HG03342 (cell line): ENCODE data around the gene PRSS38.
"Not testable (repeated sequence)": the region's sequence is repeated elsewhere in the genome, so short reads cannot be mapped to it uniquely, and the experiment has no call there.

ENCODE experiments used
- ATAC-seq: cut with Tn5 transposase; IDR thresholded peaks from one replicate; pipeline ENCODE4 v1.9.1; 2021; ENCODE audit warnings: mild to moderate bottlenecking, moderate library complexity; ENCODE audit not compliant: unreplicated experiment

The PRSS38 gene

GRCh38 chr1:227838181-227838580 is 22.7 kb downstream of the PRSS38 start:
- ATAC-seq, result no peak

GRCh38 chr1:227841096-227841495 is 25.6 kb downstream of the PRSS38 start:
- ATAC-seq, result no peak

- no peak for ATAC-seq
Observed at GRCh38 chr1:227844320-227845146, 29.1 kb downstream of the PRSS38 start.

- ATAC-seq, result no peak
Observed at GRCh38 chr1:227845147-227845458, 29.6 kb downstream of the PRSS38 start.

- ATAC-seq, result no peak
Observed at GRCh38 chr1:227845519-227845918, 30.0 kb downstream of the PRSS38 start.

- ATAC-seq, result no peak
Observed at GRCh38 chr1:227846265-227846858, 30.9 kb downstream of the PRSS38 start.

GRCh38 chr1:227847046-227847445 is 31.6 kb downstream of the PRSS38 start:
- ATAC-seq, result not testable (repeated sequence)

GRCh38 chr1:227848430-227848932 is 33.0 kb downstream of the PRSS38 start:
- ATAC-seq, result no peak

GRCh38 chr1:227849251-227849650 is 33.8 kb downstream of the PRSS38 start:
- no peak for ATAC-seq

- ATAC-seq, result no peak
Observed at GRCh38 chr1:227854189-227854588, 38.7 kb downstream of the PRSS38 start.

GRCh38 chr1:227855687-227856086 is 40.2 kb downstream of the PRSS38 start:
- ATAC-seq, result no peak

- no peak for ATAC-seq
Observed at GRCh38 chr1:227856147-227856858, 40.8 kb downstream of the PRSS38 start.

- ATAC-seq, result no peak
Observed at GRCh38 chr1:227864882-227865281, 49.4 kb downstream of the PRSS38 start.

- no peak for ATAC-seq
Observed at GRCh38 chr1:227869279-227869842, 53.9 kb downstream of the PRSS38 start.

GRCh38 chr1:227869851-227870305 is 54.4 kb downstream of the PRSS38 start:
- ATAC-seq, result no peak

- ATAC-seq, result no peak
Observed at GRCh38 chr1:227870366-227870765, 54.9 kb downstream of the PRSS38 start.

GRCh38 chr1:227871892-227872291 is 56.4 kb downstream of the PRSS38 start:
- ATAC-seq, result not testable (repeated sequence)

- ATAC-seq, result not testable (repeated sequence)
Observed at GRCh38 chr1:227877810-227878209, 62.3 kb downstream of the PRSS38 start.

GRCh38 chr1:227880342-227880924 is 65.0 kb downstream of the PRSS38 start:
- ATAC-seq, result no peak

- no peak for ATAC-seq
Observed at GRCh38 chr1:227883073-227883520, 67.6 kb downstream of the PRSS38 start.
